Cortex of kidney (tissue), 1 donor: Measurements from ENCODE around the gene EDA.

ENCODE experiments used
- DNase-seq: peaks from one replicate; lab custom pipeline; 2025; lab: John Stamatoyannopoulos, UW

EDA gene

GRCh38 chrX:69615779-69616456 lies at the start of gene EDA:
EDA (plus strand) TSS chrX:69616113.
- peak; percentile 6 for DNase-seq

GRCh38 chrX:69568828-69569227 lies 47.1 kb upstream of the EDA start:
- DNase-seq: no peak

GRCh38 chrX:69597399-69597798 lies 18.5 kb upstream of the EDA start:
- DNase-seq: no peak

- no peak for DNase-seq
These were observed 15.7 kb upstream of the EDA start for GRCh38 chrX:69600182-69600581.

GRCh38 chrX:69603566-69604194 lies 12.2 kb upstream of the EDA start:
- no peak for DNase-seq

- no peak for DNase-seq
These were observed 10.4 kb upstream of the EDA start for GRCh38 chrX:69605521-69605920.

GRCh38 chrX:69607616-69608015 lies 8.3 kb upstream of the EDA start:
- no peak for DNase-seq

GRCh38 chrX:69613946-69614345 lies 2.0 kb upstream of the EDA start:
- DNase-seq: no peak

- no peak for DNase-seq
These were observed 1.0 kb upstream of the EDA start for GRCh38 chrX:69614886-69615285.

- no peak for DNase-seq
These were observed 571 bp upstream of the EDA start for GRCh38 chrX:69615342-69615741.

- DNase-seq: no peak
These were observed 717 bp downstream of the EDA start for GRCh38 chrX:69616457-69617203.

GRCh38 chrX:69618803-69619202 lies 2.9 kb downstream of the EDA start:
- DNase-seq: no peak

GRCh38 chrX:69626129-69626528 lies 10.2 kb downstream of the EDA start:
- no peak for DNase-seq

GRCh38 chrX:69627744-69628143 lies 11.8 kb downstream of the EDA start:
- no peak for DNase-seq

GRCh38 chrX:69630147-69630546 lies 14.2 kb downstream of the EDA start:
- no peak for DNase-seq

GRCh38 chrX:69664693-69665092 lies 48.8 kb downstream of the EDA start:
- no peak for DNase-seq

GRCh38 chrX:69670001-69670555 lies 54.2 kb downstream of the EDA start:
- no peak for DNase-seq

- DNase-seq: no peak
These were observed 59.0 kb downstream of the EDA start for GRCh38 chrX:69674891-69675290.

- no peak for DNase-seq
These were observed 89.9 kb downstream of the EDA start for GRCh38 chrX:69705818-69706217.

- no peak for DNase-seq
These were observed 102.2 kb downstream of the EDA start for GRCh38 chrX:69718102-69718501.

- DNase-seq: no peak
These were observed 108.4 kb downstream of the EDA start for GRCh38 chrX:69724307-69724706.

- no peak for DNase-seq
These were observed 124.4 kb downstream of the EDA start for GRCh38 chrX:69740317-69740716.

GRCh38 chrX:69741721-69742120 lies 125.8 kb downstream of the EDA start:
- no peak for DNase-seq
